ENCODE measurements around the gene FGGY. TPM values are rescaled to one million over a fixed set of nuclear protein-coding genes. Genes with fewer than 3 reads are reported as not detected.

Gene FGGY
- polyA plus RNA-seq, 4 donors = 5.7 to 24.3 (median 20.8) TPM

DNA sequence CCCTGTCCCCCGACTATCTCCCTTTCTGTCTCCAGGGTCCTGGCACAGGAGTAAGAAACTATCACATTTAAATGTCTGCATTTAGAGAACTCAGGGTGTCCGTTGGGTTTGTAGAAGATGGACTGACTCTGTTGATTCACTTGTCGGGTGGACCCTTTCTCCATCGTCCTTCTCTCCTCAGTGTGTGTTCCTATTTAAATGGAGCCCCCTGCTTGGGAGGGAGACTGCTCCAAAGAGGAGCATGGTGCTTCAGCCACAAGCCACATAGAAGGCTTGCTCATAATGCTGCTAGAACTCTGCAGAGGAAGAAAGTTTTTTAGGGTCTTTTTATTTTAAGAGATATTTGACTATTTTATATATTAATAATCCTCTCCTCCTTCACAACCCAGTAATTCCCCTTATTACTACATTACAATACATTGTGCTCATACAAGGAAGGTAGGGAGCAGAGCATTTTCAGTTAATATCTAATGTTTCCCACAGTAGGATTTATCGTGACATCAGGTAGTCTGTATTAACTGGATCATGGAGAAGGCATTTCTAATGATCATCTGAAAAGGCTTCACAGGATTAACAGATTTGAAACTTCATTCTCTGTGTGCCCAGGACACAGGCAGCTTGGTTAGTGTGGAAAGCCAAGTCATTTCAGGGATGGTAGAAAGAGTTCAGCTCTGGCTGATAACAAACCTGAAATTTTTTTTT lies 13.8 kb downstream of the FGGY start:
- DNase-seq (ENCODE audit: low read depth in 4 of 4, low spot score in 3 of 4) = no peak

DNA sequence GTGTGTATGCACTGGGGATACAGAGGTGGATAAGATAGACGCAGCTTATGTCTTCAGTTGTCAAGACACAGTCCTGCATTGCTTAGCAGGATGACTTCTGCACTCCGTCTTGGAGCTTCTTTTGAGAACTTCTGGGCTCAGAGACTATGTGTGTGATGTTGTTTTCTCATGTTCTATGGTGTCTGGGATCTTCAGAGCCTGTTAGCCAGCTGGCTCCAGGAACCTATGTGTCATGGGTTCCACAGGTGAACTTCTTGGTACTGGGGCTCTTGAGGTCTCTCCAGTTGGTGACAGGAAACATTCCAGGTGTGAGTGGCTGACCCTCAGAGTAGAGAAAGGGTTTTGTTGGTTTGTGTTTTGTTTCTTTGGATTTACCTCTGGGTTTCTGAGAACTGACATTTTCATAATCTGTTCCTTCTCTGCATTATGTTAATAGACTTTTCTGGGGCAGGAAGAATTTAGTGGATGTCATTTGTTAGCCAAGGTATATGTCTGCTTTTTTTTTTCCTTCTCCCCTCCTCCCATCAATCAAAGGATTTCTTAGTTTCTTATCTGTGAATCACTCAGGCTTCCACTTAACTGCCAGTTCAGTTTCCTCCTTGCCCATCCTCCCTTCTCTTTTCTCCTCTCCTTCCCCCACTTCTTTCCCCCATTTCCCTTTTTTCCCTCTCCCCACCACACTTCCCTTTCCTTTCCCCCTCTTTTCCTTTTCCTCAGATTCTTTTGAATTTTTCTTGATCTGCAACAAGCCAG lies 18.1 kb downstream of the FGGY start:
- DNase-seq (ENCODE audit: low read depth in 4 of 4, low spot score in 3 of 4) = no peak

DNA sequence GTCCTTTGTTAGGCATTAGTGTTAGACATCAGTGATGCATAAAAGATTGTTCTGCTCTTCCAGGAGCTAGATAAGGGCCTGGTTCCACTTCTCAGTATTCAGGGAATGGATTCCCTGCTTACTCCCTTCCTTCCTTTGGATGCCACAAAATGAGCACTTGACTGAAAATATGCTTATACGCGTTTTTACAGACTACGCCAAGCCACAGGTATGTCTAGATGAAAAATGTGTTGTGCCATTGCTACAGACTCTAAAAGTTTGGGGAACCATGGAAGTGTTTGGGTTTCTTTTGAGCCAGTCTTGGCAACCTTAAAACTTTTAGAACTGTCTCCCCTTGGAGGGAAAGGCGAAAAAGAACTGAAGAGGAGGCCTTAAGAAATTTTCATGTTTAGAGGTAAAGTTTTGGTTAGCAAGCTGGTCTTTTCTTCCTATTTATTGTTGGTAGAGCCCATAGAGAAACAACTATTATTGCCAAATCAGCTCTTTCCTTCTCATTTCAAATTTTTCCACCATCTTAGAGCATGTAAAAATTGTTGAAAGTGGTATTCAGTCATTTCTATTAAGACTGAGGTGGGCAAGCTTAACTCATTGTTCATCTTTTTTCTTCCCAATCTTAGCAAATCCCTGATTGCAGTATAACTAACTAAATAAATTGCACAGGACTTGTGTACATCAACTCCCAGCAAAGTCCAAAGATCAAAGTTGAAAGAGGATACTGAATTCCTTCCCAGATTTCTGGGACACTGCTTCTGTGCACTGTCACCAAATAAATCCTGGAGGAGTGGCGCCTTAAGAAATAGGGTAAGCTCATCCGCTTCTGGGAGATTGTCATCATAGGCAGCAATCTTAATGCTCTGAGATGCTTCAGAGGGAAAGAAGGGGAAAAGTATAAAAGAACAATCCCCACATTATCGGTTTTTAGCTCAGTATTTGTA lies 18.9 kb downstream of the FGGY start:
- DNase-seq (ENCODE audit: low read depth in 4 of 4, low spot score in 3 of 4) = no peak

DNA sequence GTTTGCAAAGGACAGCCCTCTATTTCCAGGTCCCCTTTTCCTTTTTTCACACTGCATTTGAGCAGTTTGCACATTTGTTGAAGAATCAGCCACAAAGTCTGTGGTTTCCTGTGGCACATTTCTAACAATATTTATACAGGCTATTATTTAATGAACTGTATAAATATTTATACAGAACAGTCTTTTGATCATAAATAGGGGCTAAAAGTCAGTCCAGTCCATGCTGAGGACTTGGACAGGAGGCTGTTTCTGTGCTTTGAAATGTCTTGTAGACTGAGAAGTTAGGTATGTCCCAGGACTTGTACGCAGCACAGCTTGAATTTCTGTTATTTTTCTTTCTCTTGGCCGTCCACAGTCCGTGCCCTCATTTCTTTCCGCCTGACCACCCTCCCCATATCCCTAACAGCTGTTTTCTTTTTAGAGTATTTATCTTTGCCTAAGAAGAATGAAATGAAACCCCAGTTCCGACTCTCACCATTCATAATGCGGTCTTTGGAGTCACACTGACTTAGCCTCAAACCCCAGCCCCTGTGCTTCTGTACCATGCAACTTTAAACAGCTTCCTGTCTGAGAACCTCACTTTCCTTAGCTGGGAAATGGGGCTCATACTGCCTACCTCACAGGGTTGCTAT lies 19.7 kb downstream of the FGGY start:
- peak in 1 of 4 donors; percentile 60 for DNase-seq (ENCODE audit: low read depth in 4 of 4, low spot score in 3 of 4)

DNA sequence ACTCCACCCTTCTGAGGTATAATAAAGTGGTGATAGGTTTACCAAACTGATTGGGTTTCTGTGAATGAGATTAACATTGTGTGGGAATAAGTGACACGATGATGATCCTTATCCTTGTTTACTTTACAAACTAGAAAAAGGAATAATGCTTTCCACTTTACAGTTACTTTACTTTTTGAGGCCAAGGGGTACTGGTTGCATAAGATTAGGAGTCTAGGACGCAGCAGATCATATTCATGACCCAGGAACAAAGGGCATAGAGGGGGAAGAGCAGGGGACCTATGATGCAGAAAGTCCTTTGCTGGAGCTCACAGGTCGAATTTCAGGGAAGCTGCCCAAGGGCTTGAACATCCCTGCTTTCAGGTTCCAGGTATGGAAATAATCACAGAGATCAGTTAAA lies 20.4 kb downstream of the FGGY start:
- DNase-seq (ENCODE audit: low read depth in 4 of 4, low spot score in 3 of 4) = no peak

DNA sequence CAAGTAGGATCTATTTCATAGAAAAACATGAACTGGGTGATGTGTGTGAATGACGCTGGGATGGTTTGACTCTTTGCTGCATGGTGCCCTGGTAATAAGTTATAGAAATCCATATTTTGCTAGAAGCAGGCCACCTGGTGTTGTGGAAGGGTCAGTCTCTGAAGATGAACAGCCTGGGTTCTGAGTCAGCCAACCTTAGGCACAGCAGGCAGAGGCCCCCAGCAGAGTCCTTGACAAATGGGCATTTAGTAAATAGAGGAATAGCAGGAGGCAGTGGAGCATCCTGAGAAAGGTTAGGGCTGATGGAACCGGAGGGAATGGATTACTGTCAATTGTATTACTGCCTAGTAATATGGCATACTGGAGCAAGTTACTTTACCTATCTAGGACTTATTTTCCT lies 20.9 kb downstream of the FGGY start:
- no peak for DNase-seq (ENCODE audit: low read depth in 4 of 4, low spot score in 3 of 4)

DNA sequence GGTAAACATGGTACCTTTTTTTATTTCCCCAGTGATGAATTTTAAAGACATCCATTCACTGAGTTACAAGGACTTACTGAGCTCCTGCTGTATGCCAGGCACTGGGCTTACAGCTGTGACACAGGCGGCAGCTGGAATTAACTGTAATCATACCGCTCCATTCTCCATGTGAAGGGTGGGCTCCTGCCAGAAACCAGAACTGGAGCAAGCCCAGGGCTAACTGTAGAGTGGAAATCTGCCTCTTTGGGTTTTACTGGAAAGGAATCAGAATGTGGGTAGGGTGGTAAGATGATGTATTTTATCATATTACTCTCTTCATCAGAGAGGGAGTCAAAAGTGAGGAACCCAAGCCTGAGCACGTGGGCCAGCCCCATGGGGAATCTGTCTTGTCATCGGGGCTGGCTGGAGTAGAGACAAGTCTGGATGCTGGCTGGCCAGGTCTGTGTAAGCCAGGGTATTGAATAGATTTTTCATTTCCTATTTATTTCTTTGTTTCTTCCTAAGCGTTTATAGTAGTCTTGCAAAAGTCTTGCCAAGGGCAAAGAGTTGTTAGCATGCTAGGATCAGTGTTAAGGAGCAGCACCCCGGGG lies 21.5 kb downstream of the FGGY start:
- DNase-seq (ENCODE audit: low read depth in 4 of 4, low spot score in 3 of 4) = no peak

DNA sequence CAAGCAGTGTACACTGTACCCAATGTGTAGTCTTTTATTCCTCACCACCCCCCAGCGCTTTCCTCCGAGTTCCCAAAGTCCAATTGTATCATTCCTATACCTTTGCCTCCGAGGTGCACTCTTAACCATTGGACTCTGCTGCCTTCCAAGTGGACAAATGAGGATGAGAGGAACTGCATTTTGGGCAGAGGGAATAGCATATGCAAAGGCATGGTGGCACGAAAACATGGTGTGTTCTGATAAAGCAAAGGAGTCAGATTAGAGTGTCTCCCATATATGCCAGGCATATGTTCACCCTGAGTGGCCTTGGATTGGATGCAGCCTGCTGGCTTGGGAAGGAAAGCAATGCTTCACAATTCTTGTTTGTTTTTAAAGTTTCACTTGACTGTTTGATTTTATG lies 25.5 kb downstream of the FGGY start:
- no peak for DNase-seq (ENCODE audit: low read depth in 4 of 4, low spot score in 3 of 4)

DNA sequence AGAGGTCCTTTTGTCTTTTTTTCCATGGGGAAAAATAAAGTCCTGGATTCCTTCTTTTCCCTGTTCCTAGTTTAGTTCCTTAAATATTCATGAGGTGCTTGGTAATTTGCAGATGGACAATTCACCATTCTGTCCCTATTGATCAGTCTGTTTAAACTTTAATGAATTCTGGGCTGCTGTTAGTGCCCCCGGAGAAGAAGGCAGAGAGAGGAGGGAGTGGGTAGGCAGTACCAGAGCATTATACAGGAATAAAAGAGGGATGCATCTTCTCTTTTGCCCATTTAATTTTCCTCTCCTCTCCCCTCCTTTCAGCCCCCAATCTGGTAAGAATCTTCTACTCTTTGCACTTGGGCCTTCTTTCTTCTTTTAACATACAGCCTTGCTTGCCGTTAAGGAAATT lies 25.9 kb downstream of the FGGY start:
- no peak for DNase-seq (ENCODE audit: low read depth in 4 of 4, low spot score in 3 of 4)

DNA sequence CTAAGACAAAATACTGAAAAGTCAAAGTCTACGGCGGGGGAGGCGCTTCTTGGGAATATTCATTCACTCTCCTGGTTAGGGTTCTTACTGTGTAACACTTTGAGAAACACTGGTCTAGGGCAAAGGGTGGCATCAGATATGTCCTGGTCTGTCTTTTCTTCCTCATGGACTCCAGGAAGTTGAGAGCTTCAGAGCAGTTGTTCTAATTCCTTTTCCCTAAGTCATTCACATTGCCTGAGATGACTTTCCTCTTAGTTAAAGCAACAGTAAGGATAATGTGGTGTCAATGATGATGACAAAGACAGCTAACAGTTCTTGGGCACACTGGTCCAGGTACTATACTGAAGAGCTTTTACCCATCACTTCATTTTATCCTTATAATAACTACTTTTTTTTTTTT lies 27.0 kb downstream of the FGGY start:
- DNase-seq (ENCODE audit: low read depth in 4 of 4, low spot score in 3 of 4) = no peak

DNA sequence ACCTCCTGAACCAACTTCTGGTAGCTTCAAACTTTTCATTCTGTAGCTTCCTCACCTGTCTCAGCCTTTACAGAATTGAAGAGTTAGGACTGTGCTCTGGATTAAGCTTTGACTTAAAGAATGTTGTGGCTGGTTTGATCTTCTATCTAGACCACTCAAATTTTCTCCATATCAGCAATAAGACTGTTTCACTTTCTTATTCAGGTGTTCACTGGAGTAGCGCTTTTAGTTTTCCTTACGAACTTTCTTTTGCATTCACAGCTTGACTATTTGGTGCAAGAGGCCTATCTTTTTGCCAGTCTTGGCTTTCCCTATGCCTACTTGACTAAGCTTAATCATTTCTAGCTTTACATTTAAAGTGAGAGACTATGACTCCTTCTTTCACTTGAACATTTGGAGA lies 31.5 kb downstream of the FGGY start:
- no peak for DNase-seq (ENCODE audit: low read depth in 4 of 4, low spot score in 3 of 4)

DNA sequence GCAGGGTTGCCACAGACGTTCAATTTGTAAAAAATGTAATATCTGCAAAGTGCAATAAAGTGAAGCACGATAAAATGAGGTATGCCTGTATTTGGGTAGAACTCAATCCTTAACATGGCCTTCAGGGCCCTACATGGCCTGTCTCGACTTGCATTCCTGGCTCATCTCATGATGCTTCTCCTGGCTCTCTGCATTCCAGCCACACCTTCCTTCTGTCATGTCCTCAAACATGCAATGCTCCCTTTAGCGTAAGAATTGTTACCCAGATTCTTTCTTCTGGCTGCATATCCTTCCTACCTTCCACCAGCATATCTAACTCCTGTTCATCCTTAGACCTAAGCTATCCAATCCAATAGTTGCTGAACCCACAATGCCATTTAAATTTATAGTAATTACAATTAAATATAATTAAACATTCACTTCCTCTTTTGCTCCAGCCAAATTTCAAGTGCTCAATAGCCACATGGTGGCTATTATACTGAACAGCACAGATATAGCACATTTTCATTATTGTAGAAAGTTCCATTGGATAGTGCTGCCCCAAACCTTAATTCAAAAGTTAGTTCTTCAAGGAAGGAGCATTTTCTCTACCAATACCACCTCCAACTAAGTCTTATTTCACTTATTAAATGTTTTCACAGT lies 32.6 kb downstream of the FGGY start:
- no peak for DNase-seq (ENCODE audit: low read depth in 4 of 4, low spot score in 3 of 4)

DNA sequence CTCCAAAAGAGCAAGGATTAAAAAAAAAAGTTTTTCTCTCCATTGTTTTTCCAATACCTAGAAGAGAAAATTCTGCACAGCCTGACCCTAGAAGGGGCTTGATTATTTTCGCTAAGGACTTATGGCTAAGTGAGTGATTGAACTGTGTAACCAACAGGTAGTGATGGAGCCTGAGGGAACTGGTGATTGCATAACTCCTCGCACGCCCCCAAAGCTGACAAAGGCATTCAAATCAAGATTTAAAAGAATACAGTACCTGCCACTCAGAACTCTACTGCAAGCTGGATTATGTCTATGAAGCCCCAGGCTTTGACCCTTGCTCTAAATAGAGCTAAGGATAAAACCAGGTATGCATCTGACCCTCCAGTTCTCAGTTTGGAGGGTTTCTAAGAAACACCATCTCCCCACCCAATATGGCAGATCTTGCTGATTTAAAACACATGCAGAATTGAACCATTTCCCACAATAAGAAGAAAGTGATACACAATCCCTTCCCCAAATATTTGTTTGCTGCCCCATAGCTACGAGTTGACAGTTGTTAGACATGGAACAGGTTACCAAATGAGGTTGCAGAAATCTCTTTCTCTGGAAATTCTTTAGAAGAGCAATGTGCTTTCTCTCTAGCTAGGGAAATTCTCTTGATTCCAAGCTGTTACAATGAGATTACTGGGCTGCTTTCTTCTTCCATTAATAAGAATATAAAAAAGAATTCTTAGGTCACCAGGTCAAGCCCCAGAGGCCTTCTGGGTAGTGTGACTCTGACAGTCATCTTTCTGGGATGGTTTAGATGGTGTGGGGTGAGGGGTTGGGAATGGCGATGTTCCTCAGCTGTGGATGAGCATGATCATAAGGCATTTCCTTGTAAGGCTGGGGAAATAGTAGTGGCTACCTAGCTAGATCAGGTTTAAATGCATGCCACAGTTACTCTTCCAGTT lies 35.1 kb downstream of the FGGY start:
- no peak for DNase-seq (ENCODE audit: low read depth in 4 of 4, low spot score in 3 of 4)

DNA sequence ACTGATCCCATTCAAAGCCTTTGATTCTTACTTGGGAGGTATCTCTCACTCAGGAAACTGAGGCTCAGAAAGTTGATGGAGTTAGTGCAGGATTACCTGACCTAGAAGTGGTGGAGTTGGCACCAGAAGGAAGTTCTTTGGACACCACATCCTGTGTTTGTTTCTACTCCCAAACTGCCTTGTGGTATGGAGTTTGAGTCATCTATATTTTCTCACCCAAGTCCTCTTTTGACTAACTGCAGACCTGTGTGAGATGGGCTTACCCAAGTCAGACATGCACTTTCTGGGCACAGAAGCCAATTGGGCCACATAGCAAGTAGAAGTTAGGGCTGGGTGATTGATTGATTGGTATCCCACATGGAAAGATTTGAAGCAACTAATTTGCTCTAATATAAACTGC lies 36.1 kb downstream of the FGGY start:
- DNase-seq (ENCODE audit: low read depth in 4 of 4, low spot score in 3 of 4) = no peak

DNA sequence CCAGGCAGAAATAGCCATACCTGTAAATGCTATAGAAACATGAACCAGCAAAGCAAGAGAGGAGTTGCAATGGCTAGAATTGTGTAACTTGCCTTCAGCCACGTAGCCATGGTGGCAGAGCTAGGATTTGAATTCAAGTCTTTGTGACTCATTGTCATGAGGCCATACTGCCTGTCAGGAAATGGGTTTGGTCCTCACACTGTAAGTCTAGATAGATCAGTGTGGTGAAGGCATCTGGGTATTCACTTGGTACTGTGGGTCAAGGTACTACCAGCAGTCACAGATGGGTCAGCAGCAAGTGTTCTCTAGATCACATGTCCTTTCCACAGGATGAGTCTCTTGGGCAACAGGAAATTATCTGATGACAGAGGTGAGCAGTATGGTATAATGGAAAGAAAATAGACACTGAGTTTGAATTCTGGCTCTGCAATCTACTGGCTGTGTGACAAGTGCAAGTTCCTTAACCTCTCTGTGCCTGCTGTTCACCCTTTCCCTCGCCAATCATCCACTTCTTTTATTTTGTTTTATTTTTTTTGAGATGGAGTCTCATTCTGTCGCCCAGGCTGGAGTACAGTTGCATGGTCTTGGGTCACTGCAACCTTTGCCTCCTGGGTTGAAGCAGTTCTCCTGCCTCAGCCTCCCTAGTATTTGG lies 36.9 kb downstream of the FGGY start:
- DNase-seq (ENCODE audit: low read depth in 4 of 4, low spot score in 3 of 4) = no peak

DNA sequence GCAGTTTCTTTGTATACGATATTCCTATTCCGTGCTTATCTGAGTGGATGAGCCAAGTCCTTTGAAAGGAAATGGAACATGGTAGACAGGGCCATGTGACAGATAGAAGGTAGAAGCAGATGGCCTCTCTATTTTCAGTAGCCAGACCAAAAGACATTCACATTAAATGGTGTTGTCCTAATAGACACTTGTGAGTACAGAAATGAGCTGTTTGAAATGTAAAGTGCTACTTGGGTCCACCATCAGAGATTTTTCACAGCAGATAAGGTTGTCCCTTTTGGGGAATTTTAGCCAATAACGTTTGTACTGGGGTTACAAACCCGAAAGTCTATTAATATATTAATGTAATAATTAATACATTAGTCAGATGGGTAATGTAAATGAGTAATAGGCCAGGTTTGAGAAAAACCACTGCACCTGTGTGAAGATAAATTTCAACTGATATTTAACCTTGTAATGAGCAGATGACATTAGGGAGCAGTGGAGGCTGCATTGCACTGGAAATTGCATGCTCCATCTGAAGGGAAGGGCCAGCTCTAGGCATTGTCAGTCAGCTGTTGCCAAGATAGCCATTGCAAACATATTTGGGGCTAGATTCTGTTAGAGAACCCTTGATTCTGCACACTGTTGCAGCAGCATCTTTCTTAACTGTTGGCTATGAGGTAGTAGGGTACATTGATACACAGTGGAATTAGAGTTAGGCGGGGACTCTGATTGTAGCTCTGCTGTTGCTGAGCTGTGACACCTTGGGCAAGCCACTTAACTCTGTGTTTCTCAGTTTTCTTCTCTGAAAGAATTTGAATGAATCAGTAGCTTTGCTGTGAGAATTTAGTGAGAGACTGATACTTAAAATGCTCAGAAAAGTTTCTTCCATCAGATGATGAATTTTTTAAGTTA lies 43.8 kb downstream of the FGGY start:
- DNase-seq (ENCODE audit: low read depth in 4 of 4, low spot score in 3 of 4) = no peak

DNA sequence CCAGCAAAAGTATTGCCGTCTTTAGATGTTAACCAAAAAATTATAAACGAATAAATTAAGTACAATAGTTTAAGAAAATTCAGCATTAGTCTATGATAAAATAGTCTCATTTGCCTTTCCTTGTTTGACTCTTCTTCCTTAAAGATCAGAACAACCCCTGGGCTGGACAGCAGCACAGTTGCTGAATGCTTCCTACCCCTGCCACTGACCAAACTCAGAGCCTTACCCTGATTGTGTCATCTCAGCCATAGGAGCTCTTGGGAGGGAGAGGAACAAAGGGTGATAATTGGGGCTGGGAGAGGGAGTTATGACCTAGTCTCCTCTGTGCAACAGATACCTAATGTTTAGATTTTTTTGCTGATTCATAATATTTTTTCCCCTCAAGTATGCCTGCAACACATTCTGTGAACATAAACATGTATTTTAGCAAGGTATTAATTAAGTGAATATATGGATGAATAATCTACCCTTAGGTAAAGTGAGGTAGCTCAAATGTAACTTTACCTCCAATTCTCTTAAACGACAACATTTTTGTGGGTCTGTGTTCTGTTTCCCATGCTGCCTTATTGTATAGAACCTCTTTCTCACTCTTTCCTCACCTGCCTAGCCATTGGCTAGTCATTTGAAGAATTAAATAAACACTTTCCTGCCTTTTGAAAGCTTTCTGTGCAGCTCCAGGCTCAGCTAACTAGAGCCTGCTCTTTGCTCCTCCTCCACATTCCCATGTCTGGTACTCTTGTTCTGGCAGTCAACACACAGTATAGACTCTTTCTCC lies 46.1 kb downstream of the FGGY start:
- DNase-seq (ENCODE audit: low read depth in 4 of 4, low spot score in 3 of 4) = no peak
